Stimulated activated CD4-positive, alpha-beta T cell treated with anti-CD3 and anti-CD28 coated beads, Interleukin-4, amount 100 ng/mL, for 4 hours (primary cell): ENCODE results near the gene IGFL4.
"Not testable (repeated sequence)": the region's sequence is repeated elsewhere in the genome, so short reads cannot be mapped to it uniquely, and the experiment has no call there.

Experiments
- DNase-seq, 2 experiments: peaks; one replicate each; pipeline ENCODE4 v3.0.0-alpha.2; 2020

Gene IGFL4

GRCh38 chr19:46040952-46041500, at the start of gene IGFL4:
Gene IGFL4, minus strand, starts transcription at chr19:46041002. Its CDS starts 40 bp downstream, at chr19:46040962.
- DNase-seq = no peak

- no peak for DNase-seq
Measured at GRCh38 chr19:46090444-46090843, 49.6 kb upstream of the IGFL4 start.

GRCh38 chr19:46089432-46089831, 48.6 kb upstream of the IGFL4 start:
- DNase-seq = no peak

- DNase-seq = no peak
Measured at GRCh38 chr19:46088101-46088500, 47.3 kb upstream of the IGFL4 start.

- DNase-seq = no peak
Measured at GRCh38 chr19:46085888-46086287, 45.1 kb upstream of the IGFL4 start.

- no peak for DNase-seq
Measured at GRCh38 chr19:46082728-46083050, 41.9 kb upstream of the IGFL4 start.

GRCh38 chr19:46081928-46082727, 41.3 kb upstream of the IGFL4 start:
- DNase-seq = no peak

GRCh38 chr19:46080561-46080960, 39.8 kb upstream of the IGFL4 start:
- no peak for DNase-seq

- no peak for DNase-seq
Measured at GRCh38 chr19:46079576-46079975, 38.8 kb upstream of the IGFL4 start.

GRCh38 chr19:46078573-46079332, 38.0 kb upstream of the IGFL4 start:
- DNase-seq = not testable (repeated sequence)

- DNase-seq = no peak
Measured at GRCh38 chr19:46077815-46078167, 37.0 kb upstream of the IGFL4 start.

- DNase-seq = peak; percentile 7 to 12
Measured at GRCh38 chr19:46076951-46077814, 36.4 kb upstream of the IGFL4 start.

- no peak for DNase-seq
Measured at GRCh38 chr19:46076031-46076880, 35.5 kb upstream of the IGFL4 start.

GRCh38 chr19:46073268-46073922, 32.6 kb upstream of the IGFL4 start:
- DNase-seq = no peak

GRCh38 chr19:46069806-46070341, 29.1 kb upstream of the IGFL4 start:
- DNase-seq = no peak

- DNase-seq = no peak
Measured at GRCh38 chr19:46068345-46069258, 27.8 kb upstream of the IGFL4 start.

- no peak for DNase-seq
Measured at GRCh38 chr19:46067691-46068090, 26.9 kb upstream of the IGFL4 start.

- DNase-seq = no peak
Measured at GRCh38 chr19:46066471-46066870, 25.7 kb upstream of the IGFL4 start.

GRCh38 chr19:46065486-46066071, 24.8 kb upstream of the IGFL4 start:
- no peak for DNase-seq

- DNase-seq = no peak
Measured at GRCh38 chr19:46063201-46063600, 22.4 kb upstream of the IGFL4 start.
